HG02943 (cell line): ENCODE measurements around the gene RAPH1.
"Not testable (repeated sequence)": the region's sequence is repeated elsewhere in the genome, so short reads cannot be mapped to it uniquely, and the experiment has no call there.

Experiments used
- ATAC-seq: cut with Tn5 transposase; IDR thresholded peaks from one replicate; pipeline ENCODE4 v1.9.1; 2021; ENCODE audit warnings: mild to moderate bottlenecking, low read depth, moderate library complexity; ENCODE audit not compliant: unreplicated experiment

Gene RAPH1

GRCh38 chr2:203376173-203376572, 158.9 kb downstream of the RAPH1 start:
- ATAC-seq = no peak

- not testable (repeated sequence) for ATAC-seq
Observed at GRCh38 chr2:203372706-203373105, 162.4 kb downstream of the RAPH1 start.

- no peak for ATAC-seq
Observed at GRCh38 chr2:203366639-203367466, 168.2 kb downstream of the RAPH1 start.

GRCh38 chr2:203361922-203362321, 173.2 kb downstream of the RAPH1 start:
- ATAC-seq = no peak

- no peak for ATAC-seq
Observed at GRCh38 chr2:203361495-203361894, 173.6 kb downstream of the RAPH1 start.

- no peak for ATAC-seq
Observed at GRCh38 chr2:203360833-203361430, 174.2 kb downstream of the RAPH1 start.

GRCh38 chr2:203359450-203359849, 175.7 kb downstream of the RAPH1 start:
- ATAC-seq = no peak

- no peak for ATAC-seq
Observed at GRCh38 chr2:203354966-203355365, 180.1 kb downstream of the RAPH1 start.

- no peak for ATAC-seq
Observed at GRCh38 chr2:203352604-203353255, 182.4 kb downstream of the RAPH1 start.

GRCh38 chr2:203347375-203347774, 187.7 kb downstream of the RAPH1 start:
- ATAC-seq = no peak

- no peak for ATAC-seq
Observed at GRCh38 chr2:203346612-203347011, 188.5 kb downstream of the RAPH1 start.

- no peak for ATAC-seq
Observed at GRCh38 chr2:203344667-203345066, 190.4 kb downstream of the RAPH1 start.
